ENCODE data around the gene IPO9. TPM values are rescaled to one million over a fixed set of nuclear protein-coding genes. Genes with fewer than 3 reads are reported as not detected.

IPO9 gene
- total and polyA plus RNA-seq, 2 experiments from 2014 or later = 47.6 to 87.4 TPM

DNA sequence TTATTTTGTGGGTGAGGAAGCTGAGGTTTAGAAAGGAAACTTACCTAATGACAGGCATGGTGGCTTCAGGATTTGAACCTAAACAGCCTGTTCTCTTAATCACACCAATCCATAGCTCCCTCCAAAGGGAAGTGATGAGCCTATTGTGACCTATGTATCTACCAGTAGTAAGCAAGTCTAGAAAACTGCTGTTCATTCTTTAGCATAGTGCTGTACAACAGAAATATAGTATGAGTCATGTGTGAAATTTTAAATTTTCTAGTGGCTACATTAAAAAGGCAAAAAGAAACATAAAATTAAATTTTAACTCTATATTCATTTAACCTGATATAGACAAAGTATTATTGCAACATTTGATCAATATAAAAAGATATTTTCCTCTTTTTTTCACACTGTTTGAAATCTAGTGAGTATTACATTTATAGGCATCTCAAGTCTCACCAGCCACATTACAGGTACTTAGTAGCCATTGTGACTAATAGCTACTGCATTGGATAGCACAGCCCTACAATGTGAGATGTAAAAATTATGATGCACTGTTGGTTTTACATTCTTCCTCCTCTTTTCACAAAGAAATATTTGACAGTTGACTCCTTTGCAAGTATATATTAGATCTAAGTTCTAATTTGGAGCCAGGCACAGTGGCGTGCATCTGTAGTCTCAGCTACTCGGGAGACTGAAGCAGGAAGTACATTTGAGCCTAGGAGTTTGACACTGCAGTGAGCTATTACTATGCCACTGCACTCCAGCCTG, 16.6 kb downstream of the IPO9 start:
- H3K4me3 ChIP-seq = no peak overlapping the region
- no peak for ATAC-seq
- no peaks in the 10 kb centered on the region for H3K27me3 ChIP-seq (ENCODE audit: insufficient read depth)
- peaks cover 29% of the 10 kb centered on the region for H3K36me3 ChIP-seq (ENCODE audit: insufficient read depth)
- H3F3A ChIP-seq (replicated peaks; ENCODE audit: low read depth) = no peaks in the 10 kb centered on the region
- no peak overlapping the region for H3K27ac ChIP-seq (ENCODE audit: low read depth)
- peaks cover 67% of the 10 kb centered on the region for H4K20me1 ChIP-seq (replicated peaks; ENCODE audit: insufficient read depth)
- H3K4me2 ChIP-seq = no peak overlapping the region
- peaks cover 23% of the 10 kb centered on the region for H3K4me1 ChIP-seq (ENCODE audit: insufficient read depth)
- Mint-ChIP-seq H3K27ac (no peak overlapping the region), H3K36me3 (ENCODE audit: low read depth) (peaks cover 27% of the 10 kb centered on the region), H3K4me1 (peaks cover 25% of the 10 kb centered on the region), H3K9me3 (no peaks in the 10 kb centered on the region), H3K27me3 (ENCODE audit: insufficient read depth, low read depth, poor library complexity) (no peaks in the 10 kb centered on the region), H3K4me3 (no peak overlapping the region)
- no peak for DNase-seq (ENCODE audit: low spot score)
- H2AFZ ChIP-seq = no peak overlapping the region
- TF ChIP-seq POLR2AphosphoS5 (IDR thresholded peaks at IDR 0.05; ENCODE audit: low read depth) = no peak
- TF ChIP-seq, protein P1, sequence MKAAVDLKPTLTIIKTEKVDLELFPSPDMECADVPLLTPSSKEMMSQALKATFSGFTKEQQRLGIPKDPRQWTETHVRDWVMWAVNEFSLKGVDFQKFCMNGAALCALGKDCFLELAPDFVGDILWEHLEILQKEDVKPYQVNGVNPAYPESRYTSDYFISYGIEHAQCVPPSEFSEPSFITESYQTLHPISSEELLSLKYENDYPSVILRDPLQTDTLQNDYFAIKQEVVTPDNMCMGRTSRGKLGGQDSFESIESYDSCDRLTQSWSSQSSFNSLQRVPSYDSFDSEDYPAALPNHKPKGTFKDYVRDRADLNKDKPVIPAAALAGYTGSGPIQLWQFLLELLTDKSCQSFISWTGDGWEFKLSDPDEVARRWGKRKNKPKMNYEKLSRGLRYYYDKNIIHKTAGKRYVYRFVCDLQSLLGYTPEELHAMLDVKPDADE (IDR thresholded peaks at IDR 0.05) = no peak
- no peak for TF ChIP-seq NANOG (IDR thresholded peaks at IDR 0.05; ENCODE audit: borderline replicate concordance)
- TF ChIP-seq ZNF331 (CRISPR knock-in tag; IDR thresholded peaks at IDR 0.05; ENCODE audit: low read depth) = no peak
- TF ChIP-seq, protein P2, sequence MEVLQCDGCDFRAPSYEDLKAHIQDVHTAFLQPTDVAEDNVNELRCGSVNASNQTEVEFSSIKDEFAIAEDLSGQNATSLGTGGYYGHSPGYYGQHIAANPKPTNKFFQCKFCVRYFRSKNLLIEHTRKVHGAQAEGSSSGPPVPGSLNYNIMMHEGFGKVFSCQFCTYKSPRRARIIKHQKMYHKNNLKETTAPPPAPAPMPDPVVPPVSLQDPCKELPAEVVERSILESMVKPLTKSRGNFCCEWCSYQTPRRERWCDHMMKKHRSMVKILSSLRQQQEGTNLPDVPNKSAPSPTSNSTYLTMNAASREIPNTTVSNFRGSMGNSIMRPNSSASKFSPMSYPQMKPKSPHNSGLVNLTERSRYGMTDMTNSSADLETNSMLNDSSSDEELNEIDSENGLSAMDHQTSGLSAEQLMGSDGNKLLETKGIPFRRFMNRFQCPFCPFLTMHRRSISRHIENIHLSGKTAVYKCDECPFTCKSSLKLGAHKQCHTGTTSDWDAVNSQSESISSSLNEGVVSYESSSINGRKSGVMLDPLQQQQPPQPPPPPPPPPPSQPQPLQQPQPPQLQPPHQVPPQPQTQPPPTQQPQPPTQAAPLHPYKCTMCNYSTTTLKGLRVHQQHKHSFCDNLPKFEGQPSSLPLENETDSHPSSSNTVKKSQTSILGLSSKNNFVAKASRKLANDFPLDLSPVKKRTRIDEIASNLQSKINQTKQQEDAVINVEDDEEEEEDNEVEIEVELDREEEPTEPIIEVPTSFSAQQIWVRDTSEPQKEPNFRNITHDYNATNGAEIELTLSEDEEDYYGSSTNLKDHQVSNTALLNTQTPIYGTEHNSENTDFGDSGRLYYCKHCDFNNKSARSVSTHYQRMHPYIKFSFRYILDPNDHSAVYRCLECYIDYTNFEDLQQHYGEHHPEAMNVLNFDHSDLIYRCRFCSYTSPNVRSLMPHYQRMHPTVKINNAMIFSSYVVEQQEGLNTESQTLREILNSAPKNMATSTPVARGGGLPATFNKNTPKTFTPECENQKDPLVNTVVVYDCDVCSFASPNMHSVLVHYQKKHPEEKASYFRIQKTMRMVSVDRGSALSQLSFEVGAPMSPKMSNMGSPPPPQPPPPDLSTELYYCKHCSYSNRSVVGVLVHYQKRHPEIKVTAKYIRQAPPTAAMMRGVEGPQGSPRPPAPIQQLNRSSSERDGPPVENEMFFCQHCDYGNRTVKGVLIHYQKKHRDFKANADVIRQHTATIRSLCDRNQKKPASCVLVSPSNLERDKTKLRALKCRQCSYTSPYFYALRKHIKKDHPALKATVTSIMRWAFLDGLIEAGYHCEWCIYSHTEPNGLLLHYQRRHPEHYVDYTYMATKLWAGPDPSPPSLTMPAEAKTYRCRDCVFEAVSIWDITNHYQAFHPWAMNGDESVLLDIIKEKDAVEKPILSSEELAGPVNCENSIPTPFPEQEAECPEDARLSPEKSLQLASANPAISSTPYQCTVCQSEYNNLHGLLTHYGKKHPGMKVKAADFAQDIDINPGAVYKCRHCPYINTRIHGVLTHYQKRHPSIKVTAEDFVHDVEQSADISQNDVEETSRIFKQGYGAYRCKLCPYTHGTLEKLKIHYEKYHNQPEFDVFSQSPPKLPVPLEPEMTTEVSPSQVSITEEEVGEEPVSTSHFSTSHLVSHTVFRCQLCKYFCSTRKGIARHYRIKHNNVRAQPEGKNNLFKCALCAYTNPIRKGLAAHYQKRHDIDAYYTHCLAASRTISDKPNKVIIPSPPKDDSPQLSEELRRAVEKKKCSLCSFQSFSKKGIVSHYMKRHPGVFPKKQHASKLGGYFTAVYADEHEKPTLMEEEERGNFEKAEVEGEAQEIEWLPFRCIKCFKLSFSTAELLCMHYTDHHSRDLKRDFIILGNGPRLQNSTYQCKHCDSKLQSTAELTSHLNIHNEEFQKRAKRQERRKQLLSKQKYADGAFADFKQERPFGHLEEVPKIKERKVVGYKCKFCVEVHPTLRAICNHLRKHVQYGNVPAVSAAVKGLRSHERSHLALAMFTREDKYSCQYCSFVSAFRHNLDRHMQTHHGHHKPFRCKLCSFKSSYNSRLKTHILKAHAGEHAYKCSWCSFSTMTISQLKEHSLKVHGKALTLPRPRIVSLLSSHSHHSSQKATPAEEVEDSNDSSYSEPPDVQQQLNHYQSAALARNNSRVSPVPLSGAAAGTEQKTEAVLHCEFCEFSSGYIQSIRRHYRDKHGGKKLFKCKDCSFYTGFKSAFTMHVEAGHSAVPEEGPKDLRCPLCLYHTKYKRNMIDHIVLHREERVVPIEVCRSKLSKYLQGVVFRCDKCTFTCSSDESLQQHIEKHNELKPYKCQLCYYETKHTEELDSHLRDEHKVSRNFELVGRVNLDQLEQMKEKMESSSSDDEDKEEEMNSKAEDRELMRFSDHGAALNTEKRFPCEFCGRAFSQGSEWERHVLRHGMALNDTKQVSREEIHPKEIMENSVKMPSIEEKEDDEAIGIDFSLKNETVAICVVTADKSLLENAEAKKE (CRISPR knock-in tag; IDR thresholded peaks at IDR 0.05) = no peak
- no peak for TF ChIP-seq STAT1 (IDR thresholded peaks at IDR 0.05; ENCODE audit: unreplicated experiment)
- TF ChIP-seq ZNF114 (CRISPR knock-in tag; IDR thresholded peaks at IDR 0.05) = no peak
- no peak for TF ChIP-seq JUNB (IDR thresholded peaks at IDR 0.05; ENCODE audit: unreplicated experiment)
- TF ChIP-seq, protein P3, sequence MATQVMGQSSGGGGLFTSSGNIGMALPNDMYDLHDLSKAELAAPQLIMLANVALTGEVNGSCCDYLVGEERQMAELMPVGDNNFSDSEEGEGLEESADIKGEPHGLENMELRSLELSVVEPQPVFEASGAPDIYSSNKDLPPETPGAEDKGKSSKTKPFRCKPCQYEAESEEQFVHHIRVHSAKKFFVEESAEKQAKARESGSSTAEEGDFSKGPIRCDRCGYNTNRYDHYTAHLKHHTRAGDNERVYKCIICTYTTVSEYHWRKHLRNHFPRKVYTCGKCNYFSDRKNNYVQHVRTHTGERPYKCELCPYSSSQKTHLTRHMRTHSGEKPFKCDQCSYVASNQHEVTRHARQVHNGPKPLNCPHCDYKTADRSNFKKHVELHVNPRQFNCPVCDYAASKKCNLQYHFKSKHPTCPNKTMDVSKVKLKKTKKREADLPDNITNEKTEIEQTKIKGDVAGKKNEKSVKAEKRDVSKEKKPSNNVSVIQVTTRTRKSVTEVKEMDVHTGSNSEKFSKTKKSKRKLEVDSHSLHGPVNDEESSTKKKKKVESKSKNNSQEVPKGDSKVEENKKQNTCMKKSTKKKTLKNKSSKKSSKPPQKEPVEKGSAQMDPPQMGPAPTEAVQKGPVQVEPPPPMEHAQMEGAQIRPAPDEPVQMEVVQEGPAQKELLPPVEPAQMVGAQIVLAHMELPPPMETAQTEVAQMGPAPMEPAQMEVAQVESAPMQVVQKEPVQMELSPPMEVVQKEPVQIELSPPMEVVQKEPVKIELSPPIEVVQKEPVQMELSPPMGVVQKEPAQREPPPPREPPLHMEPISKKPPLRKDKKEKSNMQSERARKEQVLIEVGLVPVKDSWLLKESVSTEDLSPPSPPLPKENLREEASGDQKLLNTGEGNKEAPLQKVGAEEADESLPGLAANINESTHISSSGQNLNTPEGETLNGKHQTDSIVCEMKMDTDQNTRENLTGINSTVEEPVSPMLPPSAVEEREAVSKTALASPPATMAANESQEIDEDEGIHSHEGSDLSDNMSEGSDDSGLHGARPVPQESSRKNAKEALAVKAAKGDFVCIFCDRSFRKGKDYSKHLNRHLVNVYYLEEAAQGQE (IDR thresholded peaks at IDR 0.05; ENCODE audit: unreplicated experiment) = no peak
- TF ChIP-seq, protein P4, sequence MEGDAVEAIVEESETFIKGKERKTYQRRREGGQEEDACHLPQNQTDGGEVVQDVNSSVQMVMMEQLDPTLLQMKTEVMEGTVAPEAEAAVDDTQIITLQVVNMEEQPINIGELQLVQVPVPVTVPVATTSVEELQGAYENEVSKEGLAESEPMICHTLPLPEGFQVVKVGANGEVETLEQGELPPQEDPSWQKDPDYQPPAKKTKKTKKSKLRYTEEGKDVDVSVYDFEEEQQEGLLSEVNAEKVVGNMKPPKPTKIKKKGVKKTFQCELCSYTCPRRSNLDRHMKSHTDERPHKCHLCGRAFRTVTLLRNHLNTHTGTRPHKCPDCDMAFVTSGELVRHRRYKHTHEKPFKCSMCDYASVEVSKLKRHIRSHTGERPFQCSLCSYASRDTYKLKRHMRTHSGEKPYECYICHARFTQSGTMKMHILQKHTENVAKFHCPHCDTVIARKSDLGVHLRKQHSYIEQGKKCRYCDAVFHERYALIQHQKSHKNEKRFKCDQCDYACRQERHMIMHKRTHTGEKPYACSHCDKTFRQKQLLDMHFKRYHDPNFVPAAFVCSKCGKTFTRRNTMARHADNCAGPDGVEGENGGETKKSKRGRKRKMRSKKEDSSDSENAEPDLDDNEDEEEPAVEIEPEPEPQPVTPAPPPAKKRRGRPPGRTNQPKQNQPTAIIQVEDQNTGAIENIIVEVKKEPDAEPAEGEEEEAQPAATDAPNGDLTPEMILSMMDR (conservative IDR thresholded peaks at IDR 0.05; ENCODE audit: low read depth in 2 of 2) = no peak
- TF ChIP-seq EZH2 (IDR thresholded peaks at IDR 0.05; ENCODE audit: low read depth, unreplicated experiment) = no peak
- TF ChIP-seq EZH2phosphoT487 (IDR thresholded peaks at IDR 0.05; ENCODE audit: unreplicated experiment) = no peak
- no peak for TF ChIP-seq CREB1 (CRISPR knock-in tag; IDR thresholded peaks at IDR 0.05; ENCODE audit: low read depth)
- peaks cover 74% of the 10 kb centered on the region for H3K79me2 ChIP-seq (replicated peaks; ENCODE audit: insufficient read depth)
- no peaks in the 10 kb centered on the region for H3K9me2 ChIP-seq (ENCODE audit: insufficient read depth)

Data from GM23338 (cell line).